Peyer's patch (tissue), 4 donors: Measurements from ENCODE around the gene GLIS1.

Experiments used
- CTCF ChIP-seq, 6 experiments: fragments of 450-650 bp in 4 of 6; fragments of 200-600 bp in 2 of 6; sonication (generic) in 1 of 6; IDR thresholded peaks; one replicate each; pipeline ENCODE4 v1.5.1; 2017 to 2019; ENCODE audit warnings: antibody characterized with exemption in 6 of 6, mild to moderate bottlenecking in 3 of 6, moderate library complexity in 1 of 6
- POLR2A ChIP-seq, 2 donors: fragments of 450-650 bp; IDR thresholded peaks; one replicate each; pipeline ENCODE4 v1.5.1; 2017; ENCODE audit warnings: antibody characterized with exemption in 2 of 2, mild to moderate bottlenecking in 2 of 2, moderate library complexity in 2 of 2

GRCh38 chr1:53517109-53517508, 221.9 kb downstream of the GLIS1 start:
- TF ChIP-seq POLR2A (IDR thresholded peaks at IDR 0.05) (no peak), CTCF (IDR thresholded peaks at IDR 0.05) (no peak)
